Stimulated activated CD4-positive, alpha-beta T cell treated with anti-CD3 and anti-CD28 coated beads, Interleukin-4, amount 100 ng/mL, for 1 hour (primary cell): ENCODE results near the gene TMEM176A.
"Not testable (repeated sequence)": the region's sequence is repeated elsewhere in the genome, so short reads cannot be mapped to it uniquely, and the experiment has no call there.

Experiments
- DNase-seq: peaks from one replicate; pipeline ENCODE4 v3.0.0-alpha.2; 2020

Gene TMEM176A

GRCh38 chr7:150788474-150789269 is 11.9 kb upstream of the TMEM176A start:
- no peak for DNase-seq

DNA sequence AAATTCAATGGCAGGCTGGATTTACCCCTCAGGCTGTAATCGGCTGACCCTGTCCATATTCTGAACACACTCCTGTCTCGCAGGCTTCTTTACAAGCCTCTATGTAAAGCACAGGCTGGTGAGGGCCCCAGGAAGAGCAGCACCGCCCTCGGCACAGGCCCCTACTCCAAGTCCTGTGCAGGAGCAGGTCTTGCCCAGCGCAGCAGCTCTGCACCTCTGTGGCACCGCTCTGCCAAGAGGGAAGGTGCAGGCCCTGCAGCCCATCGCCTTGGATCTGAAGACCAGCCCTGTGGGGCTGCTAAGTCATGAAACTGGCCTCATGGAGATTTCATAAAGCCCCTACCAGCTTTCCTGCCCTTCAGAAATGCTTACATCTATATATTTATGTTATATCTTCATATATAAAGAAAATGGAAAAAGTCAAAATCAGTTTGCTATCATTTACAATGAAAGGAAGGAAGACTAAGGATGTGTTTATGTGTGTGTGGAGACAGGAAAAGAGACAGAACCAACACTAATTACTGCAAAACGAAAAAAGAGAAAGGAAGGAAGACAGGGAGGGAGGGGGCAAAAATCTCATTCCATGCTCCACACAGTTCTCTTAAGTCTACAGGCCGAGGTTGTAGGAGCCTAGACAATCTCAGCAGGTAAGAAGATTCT is 10.0 kb upstream of the TMEM176A start:
- DNase-seq: no peak

DNA sequence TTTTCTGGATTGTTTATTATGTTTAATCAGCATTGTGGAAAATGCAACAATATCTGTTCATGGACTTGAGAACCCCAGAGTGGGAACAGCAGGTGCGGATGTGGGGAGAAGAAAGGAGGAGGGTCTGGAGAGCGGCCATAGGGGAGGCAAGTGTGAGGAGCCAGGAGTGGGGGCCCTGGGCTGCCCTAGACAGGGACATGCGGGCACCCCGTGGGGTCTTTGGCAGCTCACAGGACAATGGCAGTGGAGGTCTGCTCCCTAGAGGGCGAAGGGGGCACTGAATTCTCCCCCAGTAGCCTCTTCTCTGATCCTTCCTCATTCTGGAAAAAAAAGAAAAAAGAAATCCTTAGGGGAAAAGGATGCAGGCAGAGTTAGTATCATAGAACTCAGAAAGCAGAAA is 9.3 kb upstream of the TMEM176A start:
- no peak for DNase-seq

- no peak for DNase-seq
Measured at GRCh38 chr7:150791746-150792452, 8.7 kb upstream of the TMEM176A start.

- no peak for DNase-seq
Measured at GRCh38 chr7:150793569-150794238, 6.9 kb upstream of the TMEM176A start.

DNA sequence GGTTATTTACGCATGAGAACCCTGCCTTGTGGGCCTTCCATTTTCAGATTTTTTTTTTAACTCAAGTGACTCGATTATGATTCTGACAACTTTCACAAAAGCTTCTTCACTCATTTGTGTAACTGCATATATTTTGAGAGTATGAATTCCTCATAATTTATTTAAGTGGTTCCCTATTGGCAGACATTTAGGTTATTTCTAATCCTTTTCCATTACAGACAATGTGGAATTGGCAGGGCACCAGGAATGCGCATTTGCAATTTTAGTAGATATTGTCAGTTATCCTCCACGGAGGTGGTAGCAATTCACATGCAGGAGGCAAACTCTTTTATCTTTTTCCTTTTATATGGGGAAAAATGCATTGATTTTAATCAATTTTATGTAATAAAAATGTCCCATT is 2.9 kb upstream of the TMEM176A start:
- DNase-seq: no peak

- no peak for DNase-seq
Measured at GRCh38 chr7:150799156-150799555, 1.4 kb upstream of the TMEM176A start.

- DNase-seq: no peak
Measured at GRCh38 chr7:150799741-150800580, 608 bp upstream of the TMEM176A start, which contains the start of gene TMEM176B. TMEM176B (minus strand) TSS chr7:150800364; CDS start chr7:150796569, 3,795 bp downstream.

DNA sequence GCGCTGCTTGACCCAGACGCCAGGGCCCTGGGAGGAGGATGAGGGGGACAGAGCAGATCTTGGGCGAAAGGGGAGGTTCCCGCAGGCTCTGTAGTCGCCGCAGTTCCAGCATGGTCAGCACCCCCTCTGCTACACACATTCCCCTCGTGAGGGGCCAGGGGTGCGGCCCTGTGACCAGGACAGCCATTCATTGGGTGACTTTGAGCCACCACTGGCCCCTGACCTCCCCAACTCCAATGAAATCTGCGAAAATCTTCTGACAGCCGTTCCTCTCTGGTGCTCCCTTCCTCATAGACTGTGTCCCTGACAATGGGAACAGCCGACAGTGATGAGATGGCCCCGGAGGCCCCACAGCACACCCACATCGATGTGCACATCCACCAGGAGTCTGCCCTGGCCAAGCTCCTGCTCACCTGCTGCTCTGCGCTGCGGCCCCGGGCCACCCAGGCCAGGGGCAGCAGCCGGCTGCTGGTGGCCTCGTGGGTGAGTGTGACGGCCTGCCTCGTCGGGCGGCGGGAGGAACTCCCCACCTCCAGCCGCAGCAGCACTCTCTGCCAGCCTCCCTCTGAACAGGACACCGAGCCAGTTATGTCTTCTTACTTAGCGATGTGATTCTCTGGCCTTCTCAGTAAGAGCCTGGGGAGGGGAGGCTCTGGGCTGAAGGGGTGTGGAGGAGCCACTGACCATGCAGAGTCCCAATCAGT is 825 bp downstream of the TMEM176A start:
- DNase-seq: no peak

DNA sequence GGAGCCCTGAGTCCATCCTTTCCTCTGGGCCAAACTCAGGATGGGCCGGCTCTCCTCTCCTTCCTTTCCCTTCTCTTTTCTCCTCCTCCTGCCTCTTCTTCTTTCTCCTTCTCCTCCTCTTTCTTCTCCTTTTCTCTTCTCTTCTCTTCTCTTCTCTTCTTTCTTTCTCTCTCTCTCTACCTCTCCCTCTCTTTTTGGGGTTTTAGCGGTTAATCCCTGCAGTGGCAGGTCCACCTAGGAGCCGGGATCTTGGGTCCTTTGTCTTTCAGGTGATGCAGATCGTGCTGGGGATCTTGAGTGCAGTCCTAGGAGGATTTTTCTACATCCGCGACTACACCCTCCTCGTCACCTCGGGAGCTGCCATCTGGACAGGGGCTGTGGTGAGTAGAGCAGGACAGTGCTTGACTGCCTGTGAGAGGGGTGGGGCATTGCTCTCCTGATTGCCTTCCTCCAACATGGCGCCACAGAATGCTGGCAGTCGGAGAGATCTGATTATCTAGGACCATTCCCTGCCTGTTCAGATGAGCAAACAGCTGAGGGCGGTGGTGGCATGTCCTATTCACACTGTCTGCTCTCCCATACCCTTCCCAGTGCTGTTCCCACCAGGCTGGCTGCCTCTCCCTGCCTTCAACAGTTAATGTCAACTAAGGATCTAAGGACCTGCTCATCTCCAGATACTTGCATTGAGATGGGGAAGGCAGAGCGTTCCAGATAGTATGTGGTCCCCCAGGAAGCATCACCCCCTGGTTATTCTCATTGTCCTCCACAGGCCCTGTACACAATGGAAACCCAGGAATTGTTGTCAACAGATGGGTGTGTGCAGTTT is 1.6 kb downstream of the TMEM176A start:
- DNase-seq: no peak

DNA sequence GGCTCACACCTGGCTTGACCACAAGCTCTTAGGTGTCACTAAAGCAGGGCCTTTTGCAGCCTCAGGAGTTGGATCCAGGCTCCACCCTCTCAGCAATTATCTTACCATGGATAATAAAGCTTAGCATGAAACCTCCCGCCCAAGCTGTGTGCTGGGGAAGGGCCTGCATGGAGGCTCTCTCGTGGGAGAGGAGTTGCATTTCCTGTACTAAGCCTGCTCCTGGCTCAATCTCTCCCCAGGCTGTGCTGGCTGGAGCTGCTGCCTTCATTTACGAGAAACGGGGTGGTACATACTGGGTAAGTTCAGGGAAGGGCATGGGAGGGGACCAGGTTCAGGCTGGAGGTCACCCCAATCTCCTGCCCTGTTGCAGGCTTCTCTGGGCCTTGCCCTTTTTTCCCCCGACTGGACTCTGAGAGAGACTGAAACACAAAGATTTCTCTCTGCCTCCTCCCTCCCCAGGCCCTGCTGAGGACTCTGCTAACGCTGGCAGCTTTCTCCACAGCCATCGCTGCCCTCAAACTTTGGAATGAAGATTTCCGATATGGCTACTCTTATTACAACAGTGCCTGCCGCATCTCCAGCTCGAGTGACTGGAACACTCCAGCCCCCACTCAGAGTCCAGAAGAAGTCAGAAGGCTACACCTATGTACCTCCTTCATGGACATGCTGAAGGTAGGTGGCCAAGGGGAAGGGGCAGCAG is 2.7 kb downstream of the TMEM176A start:
- DNase-seq: no peak

- DNase-seq: no peak
Measured at GRCh38 chr7:150804802-150805201, 4.2 kb downstream of the TMEM176A start.

- no peak for DNase-seq
Measured at GRCh38 chr7:150805864-150806263, 5.3 kb downstream of the TMEM176A start.

DNA sequence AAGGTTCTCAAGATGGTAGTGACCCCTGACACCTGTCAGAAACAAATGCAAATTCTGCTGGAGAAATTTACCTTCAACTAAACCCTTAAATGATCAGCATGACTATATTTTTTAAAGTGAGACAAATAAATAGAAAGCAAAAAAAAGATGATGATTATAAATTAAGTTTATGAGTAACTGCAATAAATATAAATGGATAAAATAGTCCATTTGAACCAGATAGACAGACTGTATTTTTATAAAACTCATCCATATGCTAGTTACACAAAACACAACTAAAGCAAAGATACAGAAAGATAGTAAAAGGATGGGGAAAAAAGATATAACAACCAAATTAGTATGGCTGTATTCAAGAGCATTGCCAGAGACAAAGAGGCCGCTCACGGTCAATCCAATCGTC is 5.9 kb downstream of the TMEM176A start:
- DNase-seq: no peak

GRCh38 chr7:150806863-150807262 is 6.3 kb downstream of the TMEM176A start:
- no peak for DNase-seq

GRCh38 chr7:150807616-150808438 is 7.3 kb downstream of the TMEM176A start:
- DNase-seq: not testable (repeated sequence)

DNA sequence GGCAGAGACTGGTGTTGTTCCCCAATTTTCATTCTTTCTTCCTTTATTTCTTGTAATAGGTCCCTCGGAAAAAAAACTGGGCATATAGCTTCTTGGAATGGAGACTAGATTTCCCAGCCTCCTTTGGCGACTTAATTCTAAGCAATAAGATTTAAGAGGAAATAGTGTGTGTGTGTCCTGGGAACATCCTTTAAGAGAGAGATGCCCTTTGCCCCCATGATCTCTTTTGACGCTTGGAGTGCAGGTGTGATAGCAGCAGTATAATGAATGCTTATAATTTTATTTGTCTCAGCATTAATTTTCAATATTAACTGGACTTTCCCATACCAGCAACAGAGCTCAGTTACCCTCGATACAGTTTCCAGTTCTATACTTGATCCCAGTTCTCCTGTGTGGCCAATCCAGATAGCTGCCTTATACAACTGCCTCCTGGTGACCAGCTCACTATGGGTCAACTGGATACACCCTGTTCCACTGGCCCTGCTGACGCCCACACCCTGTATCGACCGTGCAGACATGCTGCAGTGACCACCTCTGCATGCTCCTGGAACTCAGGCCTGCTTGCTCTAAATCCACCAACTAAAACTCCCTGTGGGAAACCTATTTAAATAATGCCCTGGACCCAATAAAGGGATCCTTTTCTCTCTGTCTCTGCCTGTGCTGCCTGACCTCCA is 13.9 kb downstream of the TMEM176A start:
- no peak for DNase-seq

DNA sequence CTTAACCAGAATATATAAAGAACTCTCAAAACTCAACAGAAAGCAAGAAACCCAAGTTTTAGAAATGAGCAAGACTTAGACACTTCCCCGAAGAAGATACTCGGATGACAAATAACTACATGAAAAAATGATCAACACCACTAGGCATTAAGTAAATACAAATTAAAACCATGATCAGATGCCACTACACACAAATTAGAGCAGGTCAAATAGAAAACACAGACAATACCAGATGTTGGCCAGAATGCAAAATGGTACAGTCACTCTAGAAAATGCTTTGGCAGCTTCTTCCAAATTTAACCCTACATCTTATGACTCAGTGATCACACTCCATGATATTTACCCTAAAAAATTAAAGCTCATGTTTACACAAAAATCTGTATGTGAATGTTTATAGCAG is 18.4 kb downstream of the TMEM176A start:
- no peak for DNase-seq
